GM18873 (cell line): Measurements from ENCODE around the gene RSRC1.
"Not testable (repeated sequence)": the region's sequence is repeated elsewhere in the genome, so short reads cannot be mapped to it uniquely, and the experiment has no call there.

Experiments
- ATAC-seq: cut with Tn5 transposase; IDR thresholded peaks from one replicate; pipeline ENCODE4 v1.9.1; 2021; ENCODE audit warnings: mild to moderate bottlenecking, moderate library complexity, moderate number of reproducible peaks; ENCODE audit not compliant: unreplicated experiment, low FRiP score

Gene RSRC1

DNA sequence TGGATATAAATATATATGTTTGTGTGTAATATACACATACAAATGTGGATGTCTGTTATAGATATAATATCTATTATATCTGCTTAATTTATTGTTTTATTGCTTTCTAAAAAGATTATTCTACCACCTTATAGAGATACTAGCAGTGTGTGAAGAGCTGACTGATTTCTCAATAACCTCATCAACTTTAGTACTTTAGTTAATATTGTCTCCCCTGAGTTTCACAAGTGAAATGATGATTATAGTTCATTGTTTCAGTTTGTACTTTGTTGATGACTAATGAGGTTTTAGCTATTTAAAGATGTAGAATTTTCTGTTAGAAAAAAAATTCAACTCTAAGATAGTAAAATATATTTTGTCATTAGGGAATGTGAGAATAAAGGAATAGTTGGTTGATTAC is 11.4 kb downstream of the RSRC1 start:
- peak; percentile 89 for ATAC-seq

- not testable (repeated sequence) for ATAC-seq
Observed at GRCh38 chr3:158122721-158123120, 12.8 kb downstream of the RSRC1 start.

- ATAC-seq: no peak
Observed at GRCh38 chr3:158127250-158128219, 17.6 kb downstream of the RSRC1 start.

DNA sequence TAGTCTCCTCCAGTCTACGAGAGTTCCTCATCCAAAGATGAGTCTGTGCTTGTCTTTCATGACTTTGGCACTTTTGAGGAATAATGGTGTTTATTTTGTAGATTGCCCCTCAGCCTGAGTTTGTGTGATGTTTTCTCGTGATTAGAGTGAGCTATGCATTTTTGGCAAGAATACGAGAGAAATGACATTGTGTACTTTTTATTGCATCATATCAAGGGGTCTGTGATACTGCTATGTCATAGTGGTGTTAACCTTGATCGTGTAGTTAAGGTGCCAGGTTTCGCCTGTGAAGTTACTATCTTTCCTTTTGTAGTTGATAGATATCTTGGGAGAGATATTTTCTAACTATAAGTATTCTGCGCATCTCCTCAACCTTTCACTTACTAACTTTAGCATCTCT is 18.9 kb downstream of the RSRC1 start:
- ATAC-seq: no peak

DNA sequence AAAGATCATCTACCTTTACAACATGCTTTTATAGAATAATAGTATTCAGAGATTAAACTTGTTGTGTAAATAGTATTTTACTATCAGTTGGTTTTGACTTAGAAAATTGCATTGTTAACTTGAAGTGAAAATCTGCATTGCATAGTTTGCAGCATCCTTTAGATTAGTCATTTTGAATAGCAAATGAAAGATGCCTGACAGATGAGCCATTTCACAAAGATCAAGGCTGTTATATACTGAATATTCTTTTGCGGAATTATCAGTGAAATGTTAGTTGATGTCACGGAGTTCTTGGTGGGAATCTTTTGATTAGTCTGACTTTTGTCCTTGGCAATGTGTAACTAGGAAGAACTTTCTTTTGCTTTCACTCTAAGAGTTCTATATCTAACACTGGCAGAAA is 24.5 kb downstream of the RSRC1 start:
- ATAC-seq: no peak

- no peak for ATAC-seq
Observed at GRCh38 chr3:158140396-158140795, 30.5 kb downstream of the RSRC1 start.

GRCh38 chr3:158148218-158148617 is 38.3 kb downstream of the RSRC1 start:
- no peak for ATAC-seq

DNA sequence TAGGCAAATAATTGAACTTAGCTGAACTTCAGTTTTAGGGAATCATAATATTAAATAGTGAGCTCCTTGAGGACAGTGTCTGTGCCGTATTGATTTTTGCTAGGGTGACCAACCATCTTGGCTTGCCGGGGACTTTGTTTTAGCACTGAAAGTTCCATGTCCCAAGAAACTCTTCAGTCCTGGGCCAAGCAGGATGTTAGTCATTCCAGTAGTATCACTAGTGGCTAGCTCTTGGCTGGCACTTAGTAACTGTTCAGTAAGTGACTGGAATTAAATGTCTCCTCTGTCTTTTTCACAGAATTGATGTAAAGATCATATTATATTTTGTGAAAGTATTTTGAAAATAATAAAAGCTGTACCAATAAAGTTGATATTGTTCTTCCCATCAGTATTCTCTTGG is 42.3 kb downstream of the RSRC1 start:
- ATAC-seq: peak; percentile 68

- no peak for ATAC-seq
Observed at GRCh38 chr3:158158969-158159368, 49.1 kb downstream of the RSRC1 start.

DNA sequence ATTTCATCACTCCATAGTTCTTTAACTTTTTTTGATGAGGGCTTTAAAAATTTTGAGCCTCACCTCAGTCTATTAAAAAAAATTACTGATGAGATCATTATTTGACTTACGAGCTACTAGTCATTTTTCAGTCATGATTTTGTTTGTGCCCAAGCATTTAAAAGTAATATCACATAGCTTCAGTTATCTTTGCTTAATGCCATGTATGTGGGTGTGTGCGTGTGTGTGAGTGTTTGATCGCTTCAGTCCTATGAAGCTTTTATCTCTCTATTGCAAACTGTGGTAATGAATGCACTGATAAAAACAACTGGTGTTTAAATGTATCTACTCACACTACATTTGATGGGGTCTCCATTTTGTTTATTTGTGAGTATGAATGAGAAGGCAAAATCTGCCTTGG is 49.8 kb downstream of the RSRC1 start:
- no peak for ATAC-seq

DNA sequence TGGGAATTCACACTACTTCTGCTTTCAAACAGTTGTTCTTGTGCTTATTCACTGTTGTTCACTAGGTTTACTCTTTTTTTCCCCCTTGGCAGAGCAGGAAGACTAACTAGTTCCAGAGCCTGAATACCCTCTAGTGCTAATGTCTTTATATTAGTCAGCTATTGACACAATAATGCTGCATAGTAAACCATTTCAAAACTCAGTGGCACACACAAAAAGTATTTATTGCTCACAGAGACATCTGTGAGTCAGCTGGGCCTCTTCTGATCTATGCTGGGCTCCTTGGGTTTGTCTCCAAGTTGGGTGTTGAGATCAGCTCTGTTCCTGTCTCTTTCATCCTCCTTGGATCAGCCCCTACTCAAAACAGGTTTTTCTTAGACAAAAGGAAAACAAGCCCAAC is 51.1 kb downstream of the RSRC1 start:
- no peak for ATAC-seq

- no peak for ATAC-seq
Observed at GRCh38 chr3:158165141-158165655, 55.3 kb downstream of the RSRC1 start.

GRCh38 chr3:158165730-158166129 is 55.8 kb downstream of the RSRC1 start:
- no peak for ATAC-seq

- no peak for ATAC-seq
Observed at GRCh38 chr3:158166223-158166622, 56.3 kb downstream of the RSRC1 start.

DNA sequence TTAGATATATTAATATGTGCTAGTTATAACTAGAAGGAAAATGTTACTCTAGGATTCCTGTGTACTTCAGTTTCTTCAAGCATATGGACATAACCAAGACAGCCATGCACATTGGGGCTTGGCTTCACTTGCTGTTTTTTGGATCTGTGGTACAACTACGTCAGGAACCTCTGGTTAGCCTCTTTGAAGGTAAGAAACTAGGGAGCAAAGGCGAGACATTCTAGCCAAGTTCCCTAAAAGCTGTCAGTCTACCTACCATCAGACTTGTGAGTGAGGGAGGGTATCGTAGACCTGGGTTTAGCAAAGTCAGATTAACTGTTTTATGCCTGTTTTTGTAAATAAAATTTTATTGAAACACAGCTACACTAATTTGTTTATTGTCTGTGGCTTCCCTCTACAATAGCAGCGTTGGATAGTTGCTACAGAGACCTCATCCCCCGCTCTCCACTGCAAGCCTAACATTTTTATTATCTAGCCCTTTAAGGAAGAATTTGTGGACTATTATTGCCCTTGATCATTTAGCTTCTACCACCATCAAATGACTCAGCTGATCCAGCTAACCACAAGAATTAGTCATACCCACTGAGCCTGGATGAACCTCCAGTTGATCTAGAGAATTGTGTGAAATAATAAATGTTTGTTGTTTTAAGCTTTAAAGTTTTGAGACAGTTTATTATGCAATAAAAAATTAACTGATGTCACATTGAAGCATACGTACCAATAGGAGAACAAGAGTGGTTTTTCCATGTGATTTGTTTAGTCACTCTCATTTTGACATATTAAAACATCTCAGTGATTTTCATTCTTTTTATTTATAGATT is 58.1 kb downstream of the RSRC1 start:
- no peak for ATAC-seq

DNA sequence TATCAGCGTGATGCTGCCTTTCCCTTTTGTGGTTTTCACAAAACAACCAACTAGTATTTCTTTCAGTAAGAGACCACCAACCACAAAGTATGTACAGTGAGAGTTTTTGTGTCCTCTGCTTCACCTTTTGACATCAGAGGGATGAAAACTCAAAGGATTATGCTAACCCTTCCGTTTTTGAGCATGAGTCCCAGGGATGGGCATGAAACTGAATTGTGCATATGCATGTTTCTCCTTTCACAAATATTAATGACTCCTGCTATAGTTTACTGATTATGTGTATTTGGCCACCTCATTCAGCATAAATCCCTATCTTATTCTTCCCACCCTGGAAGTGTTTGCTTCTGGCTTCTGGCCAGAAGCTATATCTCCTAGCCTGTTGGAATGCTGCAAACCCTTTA is 59.2 kb downstream of the RSRC1 start:
- no peak for ATAC-seq

GRCh38 chr3:158181096-158181495 is 71.2 kb downstream of the RSRC1 start:
- ATAC-seq: no peak

- ATAC-seq: no peak
Observed at GRCh38 chr3:158185711-158186110, 75.8 kb downstream of the RSRC1 start.

DNA sequence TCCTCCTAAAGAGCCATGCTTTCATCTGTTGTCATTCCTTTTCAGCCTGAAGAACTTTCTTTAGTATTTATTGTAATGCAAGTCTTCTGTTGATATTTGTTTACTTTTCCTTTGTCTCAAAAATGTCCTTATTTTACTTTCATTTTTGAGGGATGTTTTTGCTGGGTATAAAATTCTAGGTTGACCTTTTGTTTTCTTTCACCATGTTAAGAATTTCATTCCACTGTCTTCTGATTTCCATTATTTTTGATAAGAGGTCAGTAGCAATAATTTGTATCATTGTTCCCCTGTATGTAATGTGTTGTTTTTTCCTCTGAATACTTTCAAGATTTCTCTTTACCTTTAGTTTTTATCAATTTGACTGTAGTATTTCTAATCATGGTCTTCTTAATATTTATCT is 91.1 kb downstream of the RSRC1 start:
- ATAC-seq: no peak

DNA sequence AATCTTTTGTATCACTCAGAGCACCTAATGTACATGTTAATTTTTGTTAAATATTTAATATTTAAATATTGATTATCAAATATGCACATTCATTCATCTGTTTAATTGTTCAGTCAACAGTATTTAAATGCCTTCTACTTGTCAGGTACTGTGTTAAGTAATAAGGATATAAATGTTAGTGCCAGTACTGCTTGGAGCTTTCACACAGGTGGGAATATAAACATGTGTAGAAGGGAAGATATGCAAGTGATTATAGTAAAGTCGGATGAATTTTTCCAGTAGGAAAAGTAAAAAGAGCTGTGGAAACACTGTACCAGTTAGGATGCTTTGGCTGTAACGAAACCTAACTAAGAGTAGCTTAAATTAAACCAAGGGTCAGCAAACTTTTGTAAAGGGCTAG is 95.4 kb downstream of the RSRC1 start:
- ATAC-seq: no peak

DNA sequence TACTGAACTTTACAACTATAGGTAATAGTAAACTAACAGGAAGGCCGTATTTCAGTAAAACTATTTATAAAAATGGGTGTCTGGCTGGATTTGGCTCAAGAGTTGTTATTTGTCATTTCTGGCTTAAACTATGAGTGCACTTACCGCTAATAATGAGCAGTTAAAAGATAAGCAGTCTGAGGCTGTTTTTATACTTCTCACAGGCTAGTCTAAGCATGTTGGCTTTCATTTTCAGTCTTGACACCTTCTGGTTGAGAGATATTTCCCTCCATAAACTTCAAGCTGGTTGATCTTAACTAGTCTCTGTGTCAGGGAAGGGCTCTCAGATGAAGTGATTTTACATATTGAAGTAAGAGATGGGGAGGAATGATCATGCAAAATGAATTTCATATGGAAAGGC is 96.1 kb downstream of the RSRC1 start:
- peak; percentile 76 for ATAC-seq
